Psoas muscle (tissue), 8 donors: Measurements from ENCODE around the gene IL1RL1. TPM values are rescaled to one million over a fixed set of nuclear protein-coding genes. Genes with fewer than 3 reads are reported as not detected.

Source experiments
- ATAC-seq, 4 donors: fragments of 200-7000 bp; cut with Tn5 transposase; one replicate each; pipeline ENCODE4 v1.9.1; 2020; ENCODE audit warnings: moderate library complexity in 3 of 4, mild to moderate bottlenecking in 2 of 4
- DNase-seq, 2 donors: peaks; one replicate each; pipeline ENCODE4 v3.0.0-alpha.2; 2020
- H3K27ac ChIP-seq: fragments of 200-600 bp; one replicate; pipeline ENCODE4 v1.8.0; 2022
- H3K27me3 ChIP-seq, 3 donors: fragments of 200-600 bp in 1 of 3; one replicate each; pipeline versions ENCODE4 v1.6.1 to v1.8.0; 2013 to 2022; ENCODE audit warnings: low read length in 2 of 3, mild to moderate bottlenecking in 2 of 3, moderate library complexity in 1 of 3; ENCODE audit not compliant: insufficient read depth in 3 of 3
- H3K36me3 ChIP-seq, 2 donors: fragments of 200-600 bp in 1 of 2; one replicate each; pipeline versions ENCODE4 v1.6.1 to v1.8.0; 2013 to 2022; ENCODE audit warnings: low read depth in 1 of 2, mild to moderate bottlenecking in 1 of 2, moderate library complexity in 1 of 2; ENCODE audit not compliant: insufficient read depth in 1 of 2
- H3K4me1 ChIP-seq: fragments of 200-600 bp; one replicate; pipeline ENCODE4 v1.8.0; 2022
- H3K4me3 ChIP-seq: fragments of 200-600 bp; one replicate; pipeline ENCODE4 v1.8.0; 2022; ENCODE audit warnings: mild to moderate bottlenecking
- H3K9me3 ChIP-seq: fragments of 200-600 bp; one replicate; pipeline ENCODE4 v1.8.0; 2022
- intact Hi-C, 2 donors: fragments of 100-400 bp; cut with DNase I; formaldehyde crosslinking; loops; one replicate each; pipeline versions ENCODE4 v1.11.0 to v1.14.2; 2022
- polyA plus RNA-seq, 3 donors: library from polyadenylated mRNA; stranded (reverse); fragments of 200-250 nt; gene quantifications; one replicate each; pipeline ENCODE4 v1.2.3, GENCODE V29; 2013
- total RNA-seq, 4 donors: library from RNA; stranded (reverse); fragmentation: NEBNext Ultra II Directional in 2 of 4; extraction: Animal tissue kit (Norgen Biotek cat#: 25700) in 2 of 4; gene quantifications; one replicate each; pipeline versions ENCODE4 v1.2.1 to v1.2.4, GENCODE V29; 2021 to 2023
- TF ChIP-seq, protein P1 (sequence below): fragments of 200-600 bp; IDR thresholded peaks from one replicate; pipeline ENCODE4 v1.8.0; 2022; ENCODE audit warnings: antibody characterized with exemption
- donor health status: healthy with polysubstance abuse.
- donor health status: DM: no; HTN: no; CAD: no; lungs with moderate emphysema.
- donor health status: Bipolar disorder and iron deficiency.
- donor health status: healthy.
- donor health status: DM: yes; HTN: yes; CAD: no.
- donor health status: DM: no; HTN: no; CAD: no.
- donor health status: DM: no; HTN: no; CAD: no.
- donor health status: DM: yes; HTN: yes; CAD: no.

Gene IL1RL1
- total and polyA plus RNA-seq, 7 donors, result 0.43 to 13.1 (median 2.9) TPM

DNA sequence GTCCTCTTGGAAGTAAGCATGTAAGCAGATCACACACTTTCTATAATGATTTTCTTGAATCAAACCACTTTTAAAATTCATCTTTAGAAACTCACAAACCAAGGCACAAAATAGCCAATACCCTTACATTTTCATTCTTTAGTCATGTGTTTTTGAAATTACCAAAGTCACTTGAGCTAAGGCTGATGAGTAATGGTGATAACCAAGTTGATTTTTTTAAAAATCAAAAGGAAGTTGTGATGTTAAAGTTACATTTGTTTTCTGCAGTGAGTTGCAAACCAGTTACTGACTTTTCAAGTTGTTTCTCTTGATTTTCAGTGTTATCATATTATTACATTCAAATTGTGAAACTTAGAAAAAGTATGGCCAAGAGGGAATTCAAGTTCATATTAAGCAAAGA lies 90.1 kb downstream of the IL1RL1 start:
- no peaks in the 10 kb centered on the region for H3K4me1 ChIP-seq
- H3K36me3 ChIP-seq, result no peaks in the 10 kb centered on the region
- no peak overlapping the region for H3K27ac ChIP-seq
- H3K27me3 ChIP-seq, result no peaks in the 10 kb centered on the region
- TF ChIP-seq, protein P1, sequence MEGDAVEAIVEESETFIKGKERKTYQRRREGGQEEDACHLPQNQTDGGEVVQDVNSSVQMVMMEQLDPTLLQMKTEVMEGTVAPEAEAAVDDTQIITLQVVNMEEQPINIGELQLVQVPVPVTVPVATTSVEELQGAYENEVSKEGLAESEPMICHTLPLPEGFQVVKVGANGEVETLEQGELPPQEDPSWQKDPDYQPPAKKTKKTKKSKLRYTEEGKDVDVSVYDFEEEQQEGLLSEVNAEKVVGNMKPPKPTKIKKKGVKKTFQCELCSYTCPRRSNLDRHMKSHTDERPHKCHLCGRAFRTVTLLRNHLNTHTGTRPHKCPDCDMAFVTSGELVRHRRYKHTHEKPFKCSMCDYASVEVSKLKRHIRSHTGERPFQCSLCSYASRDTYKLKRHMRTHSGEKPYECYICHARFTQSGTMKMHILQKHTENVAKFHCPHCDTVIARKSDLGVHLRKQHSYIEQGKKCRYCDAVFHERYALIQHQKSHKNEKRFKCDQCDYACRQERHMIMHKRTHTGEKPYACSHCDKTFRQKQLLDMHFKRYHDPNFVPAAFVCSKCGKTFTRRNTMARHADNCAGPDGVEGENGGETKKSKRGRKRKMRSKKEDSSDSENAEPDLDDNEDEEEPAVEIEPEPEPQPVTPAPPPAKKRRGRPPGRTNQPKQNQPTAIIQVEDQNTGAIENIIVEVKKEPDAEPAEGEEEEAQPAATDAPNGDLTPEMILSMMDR, result no peak
- intact Hi-C loops, result no loop called here
- H3K9me3 ChIP-seq, result no peaks in the 10 kb centered on the region
- H3K4me3 ChIP-seq, result no peak overlapping the region
- no peak for ATAC-seq
- DNase-seq, result no peak

Other genes with a start within 250 kb of the IL1RL1 start
- 10 to 100 TPM; 15.9 to 39.8 (median 26.8) TPM for gene IL1R1, start 168.8 kb upstream of the IL1RL1 start, total RNA-seq
- 10 to 100 TPM; 10.4 to 14.3 (median 11.3) TPM for gene IL1R1, start 168.8 kb upstream of the IL1RL1 start, polyA plus RNA-seq
- gene IL1RL2, start 124.5 kb upstream of the IL1RL1 start, total RNA-seq, result under 1 TPM; 0.40 to 0.74 (median 0.56) TPM
- under 1 TPM; 0.27 to 0.74 (median 0.30) TPM for gene IL1RL2, start 124.5 kb upstream of the IL1RL1 start, polyA plus RNA-seq
- 1 to 10 TPM in 2 of 4 donors, under 1 TPM in 2; 0.80 to 2.1 (median 0.97) TPM for gene IL18R1, start 44.2 kb downstream of the IL1RL1 start, total RNA-seq
- gene IL18R1, start 44.2 kb downstream of the IL1RL1 start, polyA plus RNA-seq, result 1 to 10 TPM in 1 of 3 donors, under 1 TPM in 2; 0.26 to 1.2 (median 0.52) TPM
- under 1 TPM; 0.12 to 0.45 (median 0.38) TPM for gene IL18RAP, start 111.6 kb downstream of the IL1RL1 start, total RNA-seq
- under 1 TPM; 0.04 to 0.10 (median 0.10) TPM for gene IL18RAP, start 111.6 kb downstream of the IL1RL1 start, polyA plus RNA-seq
- gene SLC9A4, start 161.7 kb downstream of the IL1RL1 start, total RNA-seq, result under 1 TPM in 1 of 4 donors, not detected in 3; 0.08 TPM
- not detected for gene SLC9A4, start 161.7 kb downstream of the IL1RL1 start, polyA plus RNA-seq